Smooth muscle cell of the brain vasculature (primary cell): ENCODE data around the gene DDAH2.
A peak's percentile ranks its signal among the peaks of the same experiment; 100 is the strongest.

Source experiments
- DNase-seq: peaks from one replicate; pipeline ENCODE4 v3.0.0-alpha.2; 2012; ENCODE audit warnings: low read depth, low spot score

Gene DDAH2

DNA sequence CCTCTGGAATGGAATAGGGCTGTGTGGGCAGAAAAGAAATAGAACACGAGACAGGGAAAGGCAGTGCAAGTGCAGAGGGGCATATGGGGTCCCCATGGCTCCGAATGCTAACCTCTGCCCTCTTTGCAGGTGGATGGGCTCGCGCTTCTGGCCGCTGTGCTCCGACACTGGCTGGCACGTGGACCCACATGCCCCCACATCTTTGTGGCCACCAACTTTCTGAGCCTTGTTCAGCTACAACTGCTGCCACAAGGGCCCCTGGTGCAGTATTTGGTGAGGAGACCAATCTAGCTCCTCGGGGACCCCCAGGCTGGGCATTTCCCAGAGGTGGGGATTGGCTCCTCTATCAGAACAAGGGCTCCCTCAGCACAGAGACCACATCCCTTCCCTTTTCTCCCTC lies 32.2 kb upstream of the DDAH2 start:
- no peak for DNase-seq

DNA sequence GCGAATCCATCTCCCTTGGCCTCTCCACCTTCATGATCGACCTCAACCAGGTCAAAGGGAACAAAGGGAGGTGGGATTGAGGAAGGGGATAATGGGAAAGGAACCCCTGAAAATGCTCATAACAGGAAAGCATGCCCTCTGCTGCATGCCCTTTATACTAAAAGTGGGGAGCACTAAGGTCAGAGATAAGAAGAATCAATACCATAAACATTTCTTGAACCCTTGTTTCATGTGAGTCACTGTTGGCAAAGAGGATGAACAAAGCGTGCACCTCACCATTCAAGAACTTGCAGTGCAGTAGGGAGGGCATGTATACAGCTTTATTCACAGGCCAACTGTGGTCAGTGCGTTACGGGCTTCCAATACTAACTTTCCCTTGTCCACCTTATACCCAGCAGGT lies 31.7 kb upstream of the DDAH2 start:
- DNase-seq, result no peak

DNA sequence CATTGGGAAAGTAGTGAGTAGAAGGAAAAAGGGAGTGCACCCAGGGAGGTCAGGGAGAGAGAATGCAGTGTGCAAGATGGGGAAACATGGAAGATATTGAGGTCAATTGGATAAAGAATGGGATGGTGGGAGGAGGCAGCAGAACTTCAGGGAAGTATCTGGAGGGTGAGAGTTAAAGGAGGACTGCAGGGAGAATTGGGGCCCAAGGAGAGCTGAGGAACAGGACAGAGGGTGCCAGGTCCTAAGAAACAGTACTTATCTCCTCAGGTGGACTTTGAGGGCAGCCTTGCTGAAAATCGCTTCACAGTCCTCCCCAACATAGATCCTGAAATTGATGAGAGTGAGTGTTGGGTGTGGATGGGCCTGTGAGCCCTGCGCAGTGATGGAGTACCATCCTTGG lies 29.2 kb upstream of the DDAH2 start:
- no peak for DNase-seq

DNA sequence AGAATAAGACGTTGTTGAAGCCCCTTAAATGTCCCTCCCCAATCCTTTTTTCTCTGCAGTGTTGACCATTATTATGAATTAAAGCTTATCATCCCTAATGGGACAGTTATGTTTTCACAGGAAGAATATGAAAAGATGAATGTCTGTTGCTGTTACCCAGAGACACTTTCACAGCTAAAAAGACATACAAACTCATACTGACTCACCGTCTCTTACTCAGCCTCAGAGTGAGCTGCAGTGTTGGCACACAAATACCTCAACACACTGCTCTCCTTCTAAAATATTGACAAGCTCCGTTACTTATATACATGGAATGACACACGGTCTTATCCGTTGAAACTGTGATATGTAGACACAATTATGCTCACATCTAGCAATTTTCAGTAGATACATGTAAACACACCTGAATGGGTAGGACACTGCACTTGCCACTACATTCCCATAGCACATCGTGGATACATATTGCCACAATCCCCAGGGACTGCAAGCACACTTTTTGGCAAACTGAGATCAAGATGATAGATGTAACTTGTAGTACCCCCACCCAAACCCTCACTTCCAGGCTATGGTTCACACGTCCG lies 23.7 kb upstream of the DDAH2 start:
- DNase-seq, result no peak

DNA sequence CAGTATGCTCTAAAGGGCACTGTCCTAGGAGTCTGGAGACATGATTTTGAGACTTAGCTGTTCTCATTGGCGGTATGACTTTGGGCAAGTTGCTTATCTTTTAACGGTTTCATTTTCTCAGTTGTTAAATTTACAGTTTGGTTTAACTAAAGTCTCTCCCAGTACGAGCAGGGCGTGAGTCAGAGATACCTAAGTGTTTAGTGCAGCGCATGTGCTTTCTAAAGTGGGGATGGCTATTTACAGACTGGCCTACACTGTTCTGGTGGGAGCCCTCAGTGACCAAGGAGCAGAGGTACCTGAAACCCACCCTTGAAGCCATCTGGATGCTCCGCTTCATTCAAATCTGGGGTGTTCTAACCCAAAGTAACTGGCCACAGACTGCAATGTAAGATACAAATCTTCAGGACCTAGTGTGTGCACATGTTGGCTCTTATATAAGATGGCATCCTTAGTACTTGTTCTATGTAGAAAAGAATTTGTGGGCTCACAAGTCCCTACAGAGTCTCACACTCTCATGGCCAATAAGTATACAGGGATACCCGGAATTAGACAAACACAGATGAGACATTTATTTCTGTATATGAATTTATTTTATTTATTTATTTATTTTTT lies 21.4 kb upstream of the DDAH2 start:
- no peak for DNase-seq

DNA sequence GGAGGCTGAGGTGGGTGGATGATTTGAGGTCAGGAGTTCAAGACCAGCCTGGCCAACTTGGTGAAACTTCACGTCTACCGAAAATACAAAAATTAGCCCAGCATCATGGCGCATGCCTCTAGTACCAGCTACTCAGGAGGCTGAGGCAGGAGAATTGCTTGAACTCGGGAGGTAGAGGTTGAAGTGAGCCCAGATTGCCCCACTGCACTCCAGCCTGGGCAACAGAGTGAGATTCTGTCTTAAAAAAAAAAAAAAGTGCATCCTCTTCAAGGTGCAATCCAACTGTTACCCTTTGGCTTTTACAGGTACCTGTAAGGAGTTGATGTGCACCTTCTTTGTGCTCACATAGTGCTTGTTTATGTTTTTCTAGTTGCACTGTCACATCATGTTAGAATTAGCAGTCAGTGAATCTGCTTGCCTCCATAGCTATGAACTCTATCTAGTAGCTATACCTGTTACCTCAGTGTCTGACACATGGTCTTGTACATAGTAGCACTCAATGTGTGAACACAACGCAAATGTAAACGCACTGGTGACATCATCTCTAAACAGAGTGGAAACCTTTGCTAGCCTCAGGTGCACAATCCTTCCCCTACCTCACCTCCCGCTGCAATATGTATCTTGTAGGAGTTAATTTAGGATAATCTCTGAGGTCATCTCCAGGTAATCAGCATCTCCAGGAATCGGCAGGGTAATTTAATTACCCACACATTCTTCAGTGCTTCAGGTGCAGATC lies 20.4 kb upstream of the DDAH2 start:
- no peak for DNase-seq

DNA sequence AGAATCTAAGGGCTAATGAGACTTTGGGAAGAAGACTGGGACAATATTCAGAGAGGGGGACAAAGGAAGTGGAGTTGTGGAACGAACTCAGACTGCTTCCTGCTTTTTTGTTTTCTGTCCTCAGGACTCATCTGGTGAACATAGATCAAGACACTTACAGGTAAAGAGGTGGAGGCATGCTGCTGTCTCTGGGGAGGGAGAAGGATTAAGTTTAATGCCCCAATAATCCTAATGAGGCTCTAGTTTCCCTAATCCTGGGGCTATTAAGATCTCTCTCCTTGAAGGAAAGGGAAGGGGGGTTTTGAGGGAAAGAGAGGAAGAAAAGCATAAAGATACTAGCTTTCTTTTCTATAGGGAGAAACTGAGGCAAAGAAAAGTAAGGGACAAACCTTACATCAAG lies 15.3 kb upstream of the DDAH2 start:
- no peak for DNase-seq

DNA sequence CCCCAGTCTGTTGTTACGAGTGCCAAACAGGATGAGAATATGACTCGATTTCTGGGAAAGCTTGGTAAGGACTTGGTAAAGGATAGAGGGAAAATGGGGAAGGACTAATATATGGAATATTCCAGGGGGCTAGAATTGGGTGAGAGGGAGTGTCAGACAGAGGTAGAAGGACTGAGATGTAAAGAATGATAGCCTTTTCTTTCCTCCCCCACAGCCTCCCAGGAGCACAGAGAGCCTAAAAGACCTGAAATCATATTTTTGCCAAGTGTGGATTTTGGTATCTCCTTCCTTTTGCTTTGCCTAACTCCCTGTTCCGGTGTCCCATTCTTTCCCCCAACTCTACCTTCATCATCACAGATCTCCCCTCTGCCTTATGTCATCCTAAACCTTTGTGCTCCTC lies 13.8 kb upstream of the DDAH2 start:
- DNase-seq, result no peak

DNA sequence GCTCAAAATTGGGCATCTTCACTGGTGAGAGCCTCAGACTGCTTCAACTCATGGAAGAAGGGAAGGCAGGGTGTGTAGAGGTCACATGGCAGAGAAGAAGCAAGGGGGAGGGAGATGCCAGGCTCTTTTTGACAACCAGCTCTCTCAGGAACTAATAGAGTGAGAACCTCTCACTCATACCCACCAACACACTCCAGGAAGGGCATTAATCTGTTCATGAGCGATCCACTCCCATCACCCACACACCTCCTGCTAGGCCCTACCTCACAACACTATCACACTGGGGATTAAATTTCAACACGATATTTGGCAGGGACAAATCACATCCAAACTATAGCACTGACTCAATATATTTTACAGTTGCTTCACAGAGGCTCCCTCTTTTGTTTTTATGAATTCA lies 12.7 kb upstream of the DDAH2 start:
- DNase-seq, result no peak

DNA sequence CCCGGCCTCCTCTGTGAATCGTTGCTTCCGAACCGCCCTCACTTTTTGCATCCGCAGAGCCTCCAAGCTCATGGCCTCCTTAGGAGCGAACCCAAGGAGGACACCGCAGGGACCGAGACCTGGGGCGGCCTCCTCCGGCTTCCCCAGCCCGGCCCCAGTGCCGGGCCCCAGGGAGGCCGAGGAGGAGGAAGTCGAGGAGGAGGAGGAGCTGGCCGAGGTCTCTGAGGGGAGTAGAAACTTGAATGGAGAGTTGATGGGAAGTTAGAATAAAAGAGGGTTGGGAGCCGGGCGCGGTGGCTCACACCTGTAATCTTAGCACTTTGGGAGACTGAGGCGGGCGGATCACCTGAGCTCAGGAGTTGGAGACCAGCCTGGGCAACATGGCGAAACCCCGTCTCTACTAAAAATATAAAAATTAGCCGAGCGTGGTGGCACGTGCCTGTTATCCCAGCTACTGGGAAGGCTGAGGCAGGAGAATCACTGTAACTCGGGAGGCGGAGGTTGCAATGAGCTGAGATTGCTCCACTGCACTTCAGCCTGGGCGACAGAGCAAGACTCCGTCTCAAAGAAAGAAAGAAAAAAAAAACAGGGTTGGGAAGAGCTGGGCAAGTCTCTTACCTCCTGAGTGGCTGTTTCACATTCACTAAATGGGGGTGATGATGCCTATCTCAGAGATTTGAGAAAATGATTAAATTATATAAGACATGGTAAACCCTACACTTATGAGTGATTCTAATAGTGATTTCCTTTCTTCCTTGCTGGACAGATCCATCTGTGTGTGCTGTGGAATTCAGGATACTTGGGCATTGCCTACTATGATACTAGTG lies 11.5 kb upstream of the DDAH2 start:
- no peak for DNase-seq

DNA sequence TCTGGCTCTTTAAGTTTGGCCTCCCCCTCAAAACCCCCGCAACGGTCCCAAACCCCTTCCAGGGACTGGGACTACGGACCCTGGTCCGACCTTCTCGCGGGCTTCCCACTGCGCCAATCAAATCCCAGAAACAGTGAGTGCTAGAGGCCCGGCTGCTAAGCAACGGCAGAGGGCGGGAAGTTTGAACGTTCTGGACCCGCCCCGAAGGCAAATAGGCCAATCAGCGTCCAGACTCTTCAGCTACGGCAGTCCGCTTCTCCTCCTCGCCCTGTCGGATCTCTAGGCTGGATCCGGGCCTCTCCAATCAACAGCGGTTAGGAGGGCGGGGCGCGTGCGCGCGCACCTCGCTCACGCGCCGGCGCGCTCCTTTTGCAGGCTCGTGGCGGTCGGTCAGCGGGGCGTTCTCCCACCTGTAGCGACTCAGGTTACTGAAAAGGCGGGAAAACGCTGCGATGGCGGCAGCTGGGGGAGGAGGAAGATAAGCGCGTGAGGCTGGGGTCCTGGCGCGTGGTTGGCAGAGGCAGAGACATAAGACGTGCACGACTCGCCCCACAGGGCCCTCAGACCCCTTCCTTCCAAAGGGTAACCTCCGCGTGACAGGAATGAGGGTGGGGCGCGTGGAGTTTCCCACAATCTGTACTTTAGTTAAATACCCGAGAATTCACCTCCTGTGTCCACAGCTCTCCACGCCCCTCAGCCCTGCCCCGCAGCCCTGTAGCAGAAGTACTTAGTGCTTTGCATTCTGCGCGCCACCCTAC lies 10.7 kb upstream of the DDAH2 start, which contains the start of gene MSH5:
MSH5 (plus strand) TSS at position 367 of the 758 bp plus-strand sequence. CDS start 462 bp downstream, outside the sequence.
- DNase-seq, result peak; percentile 96

DNA sequence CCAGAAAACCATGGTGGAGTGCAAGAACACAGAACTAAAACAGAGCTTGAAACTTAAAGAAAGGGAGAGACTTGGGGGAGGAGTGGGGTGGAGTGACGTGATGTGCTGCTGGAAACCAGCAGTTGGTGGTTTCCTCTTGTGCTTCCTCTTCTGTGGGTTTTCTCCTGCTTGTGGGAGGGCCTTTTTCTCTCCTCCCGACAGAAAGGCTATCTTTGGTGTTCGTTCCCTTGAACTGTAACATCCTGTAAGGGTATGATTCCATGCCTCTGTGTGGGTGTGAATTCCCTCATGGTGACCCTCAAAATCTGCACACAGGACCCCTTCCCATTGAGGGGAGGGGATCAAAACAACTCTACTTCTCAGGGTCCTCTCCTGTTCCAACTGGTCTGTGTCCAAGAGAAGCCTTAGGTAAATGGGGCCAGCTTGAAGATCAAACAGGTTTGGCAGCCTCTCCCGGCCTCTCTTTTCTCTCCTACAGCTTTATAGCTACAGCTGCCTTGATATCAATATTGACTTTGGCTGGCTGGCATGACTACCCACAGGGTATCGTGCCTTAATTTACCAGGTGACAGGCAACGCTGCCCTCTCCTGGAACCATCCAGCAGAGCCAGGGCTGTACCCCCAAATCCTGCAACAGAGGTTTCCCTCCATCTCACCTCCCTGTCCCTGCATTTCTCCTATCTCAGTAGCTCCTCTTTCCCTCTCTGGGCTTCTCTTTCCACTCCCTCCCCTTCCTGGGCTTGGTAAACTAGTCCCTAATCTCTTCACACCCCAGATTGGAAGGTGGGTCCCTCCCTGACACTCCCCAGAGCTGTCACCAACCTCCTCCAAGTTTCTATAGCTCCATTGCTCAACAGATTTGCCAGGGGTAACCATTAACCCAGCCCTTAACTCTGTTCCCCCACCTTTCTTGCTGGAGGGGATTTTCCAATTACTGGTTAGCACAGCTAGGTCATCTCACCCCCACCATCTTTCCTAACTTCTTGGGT lies 9.2 kb upstream of the DDAH2 start:
- no peak for DNase-seq

DNA sequence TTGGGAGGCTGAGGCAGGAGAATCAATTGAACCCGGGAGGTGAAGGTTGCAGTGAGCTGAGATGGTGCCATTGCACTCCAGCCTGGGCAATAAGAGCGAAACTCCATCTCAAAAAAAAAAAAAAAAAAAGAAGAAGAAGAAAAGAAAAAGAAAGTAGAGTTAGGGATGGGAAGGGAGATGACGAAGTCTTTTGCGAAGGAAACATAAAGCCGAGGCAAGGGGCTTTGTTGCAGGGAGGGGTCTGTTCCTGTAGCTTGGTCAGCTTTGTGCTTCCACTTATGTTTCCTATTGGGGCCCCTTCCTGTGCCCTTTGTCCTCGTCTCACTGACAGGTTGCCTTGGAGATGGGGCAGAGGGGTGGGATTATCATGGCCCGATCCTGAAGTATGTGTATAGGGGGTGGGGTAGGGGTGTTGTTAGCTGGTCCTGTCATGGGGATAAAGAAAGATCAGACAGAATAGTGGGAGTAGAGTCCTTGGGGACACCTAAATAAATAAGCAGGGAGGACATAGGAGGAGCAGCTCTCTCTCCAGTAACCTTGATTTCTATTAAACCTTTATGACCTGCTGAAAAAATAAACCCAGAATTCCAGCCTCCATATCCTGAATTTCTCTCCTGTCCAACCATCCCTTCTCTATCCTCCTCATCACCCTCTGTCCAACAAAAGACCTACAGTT lies 8.4 kb upstream of the DDAH2 start:
- DNase-seq, result no peak

DNA sequence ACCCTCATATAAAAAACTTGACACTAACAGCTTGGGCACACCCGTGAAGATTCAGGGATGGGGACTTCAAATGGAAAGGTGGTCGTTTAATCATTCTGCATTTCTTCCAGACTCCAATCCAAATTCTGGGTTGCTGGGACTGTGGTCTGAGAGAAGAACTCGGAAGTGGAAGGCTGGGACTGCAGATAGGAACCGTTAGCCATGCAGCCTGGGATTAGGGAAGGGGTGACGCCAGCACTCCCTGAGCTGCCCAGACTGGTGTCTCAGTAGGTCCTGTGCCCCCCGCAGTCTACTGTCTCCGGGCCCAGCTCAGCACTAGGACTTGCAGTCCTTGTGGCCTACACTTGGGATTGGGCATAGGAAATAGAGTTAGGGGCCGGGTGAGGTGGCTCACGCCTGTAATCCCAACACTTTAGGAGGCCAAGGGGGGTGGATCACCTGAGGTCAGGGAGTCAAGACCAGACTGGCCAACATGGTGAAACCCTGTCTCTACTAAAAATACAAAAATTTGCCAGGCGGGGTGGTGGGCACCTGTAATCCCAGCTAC lies 7.7 kb upstream of the DDAH2 start:
- no peak for DNase-seq

DNA sequence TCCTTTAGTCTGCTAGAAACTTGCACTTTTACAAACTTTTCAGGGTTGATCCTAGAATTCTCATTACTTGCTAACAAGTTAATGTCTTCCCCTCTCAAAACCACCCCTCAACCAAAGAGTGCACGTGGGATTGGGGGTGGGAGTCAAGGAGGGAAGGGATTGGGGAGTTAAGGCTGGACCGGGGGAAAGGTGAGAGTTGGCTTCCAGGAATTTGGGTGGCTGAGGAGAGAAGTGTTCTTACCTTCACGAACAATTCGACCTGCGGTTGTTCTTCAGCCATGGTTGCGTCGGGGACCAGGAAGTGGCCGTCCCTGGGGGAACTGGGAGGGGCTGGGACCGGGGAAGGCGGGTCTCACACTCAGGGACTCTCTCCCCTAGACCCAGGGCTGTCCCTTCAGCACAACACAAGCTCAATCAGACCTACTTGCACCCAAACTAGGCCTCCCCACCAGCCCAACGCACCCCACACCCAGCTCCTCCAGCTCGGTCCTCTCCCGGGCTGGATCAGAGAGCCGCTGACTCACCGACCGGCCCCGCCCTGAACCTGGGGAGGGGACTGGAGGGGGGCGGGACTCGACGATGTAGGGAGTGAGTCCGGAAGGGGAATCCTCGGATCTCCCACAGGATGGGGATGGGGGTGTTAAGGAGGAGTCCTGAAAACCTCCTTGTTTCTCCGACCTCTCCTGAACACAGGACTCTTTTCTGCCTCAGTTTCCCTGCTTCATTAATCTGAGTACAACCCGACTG lies 7.1 kb upstream of the DDAH2 start, which contains the start of gene CLIC1:
CLIC1 (minus strand) TSS at position 510 of the 747 bp plus-strand sequence; CDS start at position 280, 230 bp downstream.
- no peak for DNase-seq

DNA sequence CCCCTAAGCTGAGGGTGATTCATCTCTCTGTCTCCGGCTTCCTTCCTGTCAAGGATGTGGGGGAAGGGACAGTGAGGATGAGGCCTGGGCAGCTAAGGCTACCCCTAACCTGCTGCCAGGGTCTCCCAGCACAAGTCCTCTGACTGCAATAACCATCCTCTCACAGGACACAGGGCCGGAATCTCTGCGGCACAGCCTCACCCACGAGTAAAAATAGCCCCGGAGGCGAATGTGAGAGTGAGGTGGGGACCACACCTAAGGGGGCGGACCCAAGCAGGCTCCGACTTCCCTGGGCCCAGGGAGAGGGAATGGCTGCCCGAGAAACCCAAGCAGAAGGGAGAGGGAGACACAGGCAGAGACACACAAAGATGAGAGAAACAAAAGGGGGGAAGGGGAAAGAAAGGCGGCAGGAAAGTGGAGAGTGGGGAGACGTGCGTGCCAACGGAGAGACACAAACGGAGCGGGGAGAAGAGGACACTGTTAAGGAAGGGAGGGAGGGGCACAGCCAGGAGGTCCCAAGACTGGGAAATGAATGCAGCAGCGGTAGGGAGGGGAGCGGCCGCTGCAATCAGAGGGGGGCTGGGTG lies 5.8 kb upstream of the DDAH2 start:
- no peak for DNase-seq

DNA sequence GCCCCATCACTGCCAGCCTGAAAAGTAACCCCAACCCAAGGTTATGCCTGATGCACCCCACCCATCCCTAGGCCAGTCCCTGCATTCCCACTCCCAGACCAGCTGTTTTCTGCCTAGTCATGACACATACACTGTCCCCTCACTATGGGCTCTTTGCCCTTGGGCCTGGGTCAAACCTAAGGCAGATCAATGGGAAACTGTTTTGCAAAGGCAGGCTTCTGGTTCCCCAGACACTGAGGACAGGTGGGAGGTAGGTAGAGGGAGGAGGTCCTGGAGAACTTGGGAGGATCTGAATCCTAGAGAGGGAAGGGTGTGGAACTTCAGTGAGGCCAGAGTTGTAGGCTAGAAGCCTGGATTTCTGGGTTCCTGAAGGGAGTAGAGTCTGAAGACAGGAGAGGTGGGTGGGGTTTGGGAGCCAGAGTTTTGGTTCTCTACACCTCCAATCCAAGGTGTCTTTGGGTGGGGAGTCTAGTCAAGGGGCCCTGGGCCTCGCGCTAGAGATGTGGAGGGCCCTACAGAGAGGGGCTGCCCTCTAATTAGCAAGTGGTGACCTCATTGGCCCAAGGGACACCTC lies 5.2 kb upstream of the DDAH2 start:
- no peak for DNase-seq

DNA sequence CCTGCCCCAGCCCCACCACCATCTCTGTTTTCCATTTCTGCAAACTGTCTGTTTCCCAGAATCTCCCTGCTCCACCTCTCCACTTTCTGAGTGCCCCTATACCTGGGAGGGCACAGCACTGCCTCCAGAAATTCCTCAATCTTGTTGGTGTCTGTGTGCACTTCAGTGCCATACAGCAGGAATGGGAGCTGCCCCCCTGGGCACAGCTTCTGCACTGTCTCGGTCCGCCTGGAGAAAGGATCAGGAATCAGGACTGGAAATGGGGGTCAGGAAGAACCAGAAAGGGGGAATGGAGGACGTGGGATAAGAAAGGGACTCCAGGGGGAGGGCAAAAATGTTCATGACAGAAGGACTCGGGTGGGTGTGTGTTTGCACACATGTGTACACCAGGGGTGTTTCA lies 4.6 kb upstream of the DDAH2 start:
- DNase-seq, result no peak
